K562 (cell line): ENCODE data around the gene MMP11. TPM values are rescaled to one million over a fixed set of nuclear protein-coding genes. Genes with fewer than 3 reads are reported as not detected.
A peak's percentile ranks its signal among the peaks of the same experiment; 100 is the strongest.

ENCODE experiments used
- COPS2 ChIP-seq: fragments of 450-650 bp; conservative IDR thresholded peaks from 2 replicates; pipeline ENCODE4 v1.6.1; 2016; ENCODE audit warnings: mild to moderate bottlenecking, moderate library complexity
- CREB3 ChIP-seq: fragments of 450-650 bp; conservative IDR thresholded peaks from 2 replicates; pipeline ENCODE4 v1.6.1; 2016; ENCODE audit warnings: missing genetic modification characterization, low read depth, mild to moderate bottlenecking, missing compliant biosample characterization, moderate library complexity
- GABPB1 ChIP-seq: sonication (generic); formaldehyde crosslinking; IDR thresholded peaks from 2 replicates; pipeline ENCODE4 v1.8.0; 2022; ENCODE audit warnings: mild to moderate bottlenecking, missing genetic modification reagents
- GTF2F1 ChIP-seq: IDR thresholded peaks from 2 replicates; pipeline ENCODE4 v1.6.1; 2011; ENCODE audit warnings: low read depth, low read length, improper control_type of control experiment
- HEY1 ChIP-seq: fragments of 250-450 bp; sonication (Bioruptor Pico); IDR thresholded peaks from 2 replicates; pipeline ENCODE4 v1.5.0; 2020; ENCODE audit warnings: mild to moderate bottlenecking, moderate library complexity, borderline replicate concordance
- KAT8 ChIP-seq: fragments of 450-650 bp; IDR thresholded peaks from 2 replicates; pipeline ENCODE4 v1.6.1; 2016; ENCODE audit warnings: low read depth, mild to moderate bottlenecking
- L3MBTL2 ChIP-seq: fragments of 450-650 bp; IDR thresholded peaks from 2 replicates; pipeline ENCODE4 v1.6.1; 2016; ENCODE audit warnings: mild to moderate bottlenecking, moderate library complexity
- MYBL2 ChIP-seq, 2 experiments: fragments of 450-650 bp in 1 of 2; sonication (generic) in 1 of 2; formaldehyde crosslinking in 1 of 2; IDR thresholded peaks; 2 replicates each; pipeline versions ENCODE4 v1.6.1 to v1.8.1; 2017 to 2022; ENCODE audit warnings: borderline replicate concordance in 1 of 2, inconsistent platforms in 1 of 2, low read depth in 1 of 2, mild to moderate bottlenecking in 1 of 2, missing genetic modification reagents in 1 of 2, moderate library complexity in 1 of 2
- PCBP2 ChIP-seq: fragments of 200-400 bp; formaldehyde crosslinking; IDR thresholded peaks from 2 replicates; pipeline ENCODE4 v1.6.1; 2018; ENCODE audit warnings: low read length, low read depth, mild to moderate bottlenecking, moderate library complexity; ENCODE audit not compliant: poor library complexity, severe bottlenecking
- RBBP5 ChIP-seq: fragments of 200-600 bp; sonication (generic); IDR thresholded peaks from 2 replicates; pipeline ENCODE4 v1.6.1; 2012; ENCODE audit warnings: borderline replicate concordance, mild to moderate bottlenecking, low read length, control low read depth, inconsistent platforms; ENCODE audit not compliant: insufficient read depth, poor library complexity, severe bottlenecking
- RBFOX2 ChIP-seq: fragments of 200-400 bp; formaldehyde crosslinking; IDR thresholded peaks from 2 replicates; pipeline ENCODE4 v1.6.1; 2017; ENCODE audit warnings: low read depth, mild to moderate bottlenecking, low read length, moderate library complexity
- SP2 ChIP-seq: IDR thresholded peaks from 2 replicates; pipeline ENCODE4 v1.6.1; 2011; ENCODE audit warnings: mild to moderate bottlenecking, low read depth, low read length, moderate library complexity; ENCODE audit not compliant: poor library complexity, severe bottlenecking; ENCODE audit errors: extremely low read depth
- YY1 ChIP-seq, 3 experiments: IDR thresholded peaks; 2 replicates each; pipeline ENCODE4 v1.6.1; 2011; ENCODE audit warnings: low read length in 2 of 3, mild to moderate bottlenecking in 2 of 3, moderate library complexity in 2 of 3, borderline replicate concordance in 1 of 3, control low read depth in 1 of 3, low read depth in 1 of 3; ENCODE audit not compliant: insufficient read depth in 3 of 3, insufficient replicate concordance in 2 of 3, control insufficient read depth in 1 of 3, insufficient read length in 1 of 3; ENCODE audit errors: extremely low read depth in 1 of 3
- ZBTB11 ChIP-seq, 3 experiments: fragments of 200-800 bp in 1 of 3; fragments of 250-450 bp in 1 of 3; fragments of 450-650 bp in 1 of 3; sonication (Bioruptor Pico) in 1 of 3; sonication (Bioruptor generic) in 1 of 3; formaldehyde crosslinking in 1 of 3; IDR thresholded peaks; 2 replicates each; pipeline versions ENCODE4 v1.6.1 to v1.8.0; 2016 to 2022; ENCODE audit warnings: mild to moderate bottlenecking in 2 of 3, missing genetic modification characterization in 2 of 3, missing compliant biosample characterization in 1 of 3, moderate library complexity in 1 of 3
- ZBTB26 ChIP-seq: fragments of 450-650 bp; formaldehyde crosslinking; IDR thresholded peaks from 2 replicates; pipeline ENCODE4 v1.4.0; 2022; ENCODE audit warnings: missing genetic modification characterization
- polyA plus RNA-seq, 8 experiments: library from polyadenylated mRNA; depleted of rRNA in 4 of 8; stranded (reverse) in 5 of 8; unstranded in 3 of 8; fragments of >200 nt; fragmentation: Nextera tagmentation in 2 of 8; fragmentation: Illumina TruSeq in 1 of 8; extraction: Ambion mirVana in 2 of 8; extraction: Trizol in 1 of 8; gene quantifications; 2 replicates each; pipeline versions ENCODE4 v1.2.1 to v1.2.3, GENCODE V29; 2011 to 2014; ENCODE audit warnings: inconsistent platforms in 1 of 8, missing spikeins in 1 of 8
- total RNA-seq, 7 experiments: library from RNA; depleted of rRNA in 6 of 7; stranded (reverse); fragments of >200 nt in 6 of 7; fragmentation: Illumina TruSeq in 2 of 7; extraction: Trizol in 2 of 7; gene quantifications; 2 replicates each; pipeline versions ENCODE4 v1.2.1 to v1.2.3, GENCODE V29; 2011 to 2021; ENCODE audit warnings: low replicate concordance in 1 of 7
- TF ChIP-seq, protein P1 (sequence below): fragments of 250-450 bp; sonication (Bioruptor Pico); IDR thresholded peaks from 2 replicates; pipeline ENCODE4 v1.8.0; 2022; ENCODE audit warnings: moderate library complexity, mild to moderate bottlenecking, inconsistent platforms

MMP11 gene
- total and polyA plus RNA-seq, 9 of the 15 experiments (the other 6 are each of a cell fraction or from before 2014, with no cell fraction given): 0.14 to 1.8 (median 1.1) TPM; not detected in 2

- TF ChIP-seq MYBL2 (IDR thresholded peaks at IDR 0.05; ENCODE audit: low read depth) (no peak), MYBL2 (CRISPR knock-in tag; IDR thresholded peaks at IDR 0.05; ENCODE audit: borderline replicate concordance) (no peak), RBBP5 (peak; percentile 49), ZBTB11 (CRISPR knock-in tag; IDR thresholded peaks at IDR 0.05) (peak in 1 of 3 experiments; percentile 66; a peak in 2 of 6 replicates), CREB3 (no peak), YY1 (IDR thresholded peaks at IDR 0.05; ENCODE audit: borderline replicate concordance in 1 of 3, control insufficient read depth in 1 of 3, extremely low read depth in 1 of 3, insufficient read depth in 3 of 3, insufficient read length in 1 of 3, insufficient replicate concordance in 2 of 3, low read depth in 1 of 3, low read length in 2 of 3) (peak in 1 of 3 experiments; percentile 46), HEY1 (CRISPR knock-in tag) (no peak), ZBTB26 (CRISPR knock-in tag) (no peak), SP2 (peak; percentile 88), COPS2 (no peak), GTF2F1 (no peak), RBFOX2 (peak; percentile 87), PCBP2 (no peak), KAT8 (no peak), GABPB1 (CRISPR knock-in tag) (peak; percentile 44; the same call in 1 of the 2 replicates), L3MBTL2 (peak; percentile 78; the same call in 1 of the 2 replicates)
- TF ChIP-seq, protein P1, sequence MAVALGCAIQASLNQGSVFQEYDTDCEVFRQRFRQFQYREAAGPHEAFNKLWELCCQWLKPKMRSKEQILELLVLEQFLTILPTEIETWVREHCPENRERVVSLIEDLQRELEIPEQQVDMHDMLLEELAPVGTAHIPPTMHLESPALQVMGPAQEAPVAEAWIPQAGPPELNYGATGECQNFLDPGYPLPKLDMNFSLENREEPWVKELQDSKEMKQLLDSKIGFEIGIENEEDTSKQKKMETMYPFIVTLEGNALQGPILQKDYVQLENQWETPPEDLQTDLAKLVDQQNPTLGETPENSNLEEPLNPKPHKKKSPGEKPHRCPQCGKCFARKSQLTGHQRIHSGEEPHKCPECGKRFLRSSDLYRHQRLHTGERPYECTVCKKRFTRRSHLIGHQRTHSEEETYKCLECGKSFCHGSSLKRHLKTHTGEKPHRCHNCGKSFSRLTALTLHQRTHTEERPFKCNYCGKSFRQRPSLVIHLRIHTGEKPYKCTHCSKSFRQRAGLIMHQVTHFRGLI (CRISPR knock-in tag): no peak
Observed at GRCh38 chr22:23750714-23751440, 21.8 kb upstream of the MMP11 start, which contains the start of gene ZNF70 (continued).
